Neural progenitor cell (in vitro differentiated cells): ENCODE measurements around the gene ENDOG.

Experiments used
- CTCF ChIP-seq: fragments of 200-600 bp; sonication (generic); IDR thresholded peaks from 2 replicates; pipeline ENCODE4 v1.5.1; 2017; ENCODE audit warnings: antibody characterized with exemption, mild to moderate bottlenecking
- EZH2 ChIP-seq: fragments of 200-600 bp; sonication (generic); IDR thresholded peaks from 2 replicates; pipeline ENCODE4 v1.6.1; 2017; ENCODE audit warnings: antibody characterized with exemption, mild to moderate bottlenecking, moderate library complexity

DNA sequence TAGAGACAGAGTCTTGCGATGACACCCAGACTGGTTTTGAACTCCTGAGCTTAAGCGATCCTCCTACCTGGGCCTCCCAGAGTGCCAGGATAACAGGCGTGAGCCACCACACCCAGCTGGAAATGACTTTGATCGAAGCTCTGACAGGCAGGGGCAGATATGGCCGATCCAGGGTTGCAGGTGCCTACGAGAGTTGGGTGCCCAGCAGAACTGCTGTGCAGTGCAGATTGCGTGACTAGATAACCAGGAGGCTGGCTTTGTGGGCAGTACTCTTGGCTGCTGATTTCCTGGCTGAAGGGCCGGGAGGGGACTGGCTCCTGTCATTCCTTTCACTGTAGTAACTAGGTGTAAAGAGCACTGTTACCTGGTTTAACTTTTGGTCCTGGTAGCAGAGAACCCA is 19.4 kb upstream of the ENDOG start:
- TF ChIP-seq CTCF, result no peak
- TF ChIP-seq EZH2, result no peak
